ENCODE data around the gene ERAS. TPM values are rescaled to one million over a fixed set of nuclear protein-coding genes. Genes with fewer than 3 reads are reported as not detected.

Gene ERAS
- polyA plus RNA-seq, 2 of the 4 experiments (the other 2 are of a cell fraction): 0.06 TPM; not detected in 1

- TF ChIP-seq, protein P1, sequence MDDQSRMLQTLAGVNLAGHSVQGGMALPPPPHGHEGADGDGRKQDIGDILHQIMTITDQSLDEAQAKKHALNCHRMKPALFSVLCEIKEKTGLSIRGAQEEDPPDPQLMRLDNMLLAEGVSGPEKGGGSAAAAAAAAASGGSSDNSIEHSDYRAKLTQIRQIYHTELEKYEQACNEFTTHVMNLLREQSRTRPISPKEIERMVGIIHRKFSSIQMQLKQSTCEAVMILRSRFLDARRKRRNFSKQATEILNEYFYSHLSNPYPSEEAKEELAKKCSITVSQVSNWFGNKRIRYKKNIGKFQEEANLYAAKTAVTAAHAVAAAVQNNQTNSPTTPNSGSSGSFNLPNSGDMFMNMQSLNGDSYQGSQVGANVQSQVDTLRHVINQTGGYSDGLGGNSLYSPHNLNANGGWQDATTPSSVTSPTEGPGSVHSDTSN (IDR thresholded peaks at IDR 0.05): no peak
- TF ChIP-seq SREBF2 (IDR thresholded peaks at IDR 0.05) (no peak), MYC (IDR thresholded peaks at IDR 0.05; ENCODE audit: borderline replicate concordance, low read length) (no peak), ZSCAN20 (CRISPR knock-in tag; IDR thresholded peaks at IDR 0.05) (no peak), FOXS1 (CRISPR knock-in tag; IDR thresholded peaks at IDR 0.05) (no peak), GATA3 (IDR thresholded peaks at IDR 0.05; ENCODE audit: borderline replicate concordance) (no peak)
These were observed 43.5 kb upstream of the ERAS start (continued) for GRCh38 chrX:48782795-48783194.

DNA sequence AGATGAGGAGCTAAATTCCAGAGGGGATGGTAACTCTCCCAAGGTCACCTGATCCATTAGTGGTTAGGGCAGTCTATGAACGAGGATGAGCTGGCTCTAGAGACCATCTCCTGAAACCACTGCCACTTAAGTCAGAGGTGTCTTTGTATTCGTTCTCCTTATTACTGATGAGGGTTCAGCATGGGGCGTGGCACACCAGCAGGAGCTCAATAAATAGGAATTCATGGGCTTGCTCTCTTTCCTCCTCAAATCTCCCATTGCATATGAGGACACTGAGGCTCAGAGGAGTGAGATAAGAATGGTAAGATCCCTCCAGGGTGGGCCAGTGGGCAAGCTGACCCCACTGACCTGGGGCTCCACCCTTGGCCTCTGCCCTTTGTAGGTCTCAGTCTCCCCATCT lies 41.6 kb upstream of the ERAS start:
- Histone ChIP-seq H3K4me1 (no peaks in the 10 kb centered on the region), H3K4me3 (no peak overlapping the region), H3K4me2 (no peak overlapping the region), H3K9me3 (no peaks in the 10 kb centered on the region), H3K27ac (no peak overlapping the region)
- no peak for DNase-seq (ENCODE audit: low read depth in 1 of 2, low spot score in 1 of 2)
- 6% methylated on average over 3 of the region's 3 CpGs for WGBS (ENCODE audit: missing lambda C conversion rate)
- no peak for ATAC-seq
- TF ChIP-seq HOXB5 (CRISPR knock-in tag; IDR thresholded peaks at IDR 0.05): no peak
- CTCF ChIA-PET: interaction anchor here (1.7 kb wide), 1 partner anchor 33 kb away, joined by 5 read pairs; no protein-coding TSS in a partner anchor
- POLR2A ChIA-PET: no interaction called here
- FAIRE-seq: no peak

GRCh38 chrX:48785186-48785539 lies 41.1 kb upstream of the ERAS start:
- 93% methylated on average over 1 of the region's 1 CpG for WGBS (ENCODE audit: missing lambda C conversion rate)
- peak; percentile 76 for FAIRE-seq
- ChIA-PET POLR2A (no interaction called here), CTCF (no interaction called here)
- H3K4me3 ChIP-seq: no peak overlapping the region
- TF ChIP-seq HDAC2 (IDR thresholded peaks at IDR 0.05): no peak
- TF ChIP-seq CBX8 (IDR thresholded peaks at IDR 0.05): no peak
- no peak for TF ChIP-seq PHF8 (IDR thresholded peaks at IDR 0.05; ENCODE audit: borderline replicate concordance, low read depth)
- no peak for TF ChIP-seq TP53 (CRISPR knock-in tag; IDR thresholded peaks at IDR 0.05)
- no peak for TF ChIP-seq HOXA7 (CRISPR knock-in tag; IDR thresholded peaks at IDR 0.05)
- no peak for TF ChIP-seq TFCP2L1 (CRISPR knock-in tag; IDR thresholded peaks at IDR 0.05)
- no peak for TF ChIP-seq MAX (IDR thresholded peaks at IDR 0.05)
- TF ChIP-seq KDM5A (IDR thresholded peaks at IDR 0.05): no peak
- TF ChIP-seq SMC3 (IDR thresholded peaks at IDR 0.05): no peak
- TF ChIP-seq MAFK (IDR thresholded peaks at IDR 0.05; ENCODE audit: partially characterized antibody): no peak
- TF ChIP-seq JUNB (IDR thresholded peaks at IDR 0.05): no peak
- TF ChIP-seq, protein P2, sequence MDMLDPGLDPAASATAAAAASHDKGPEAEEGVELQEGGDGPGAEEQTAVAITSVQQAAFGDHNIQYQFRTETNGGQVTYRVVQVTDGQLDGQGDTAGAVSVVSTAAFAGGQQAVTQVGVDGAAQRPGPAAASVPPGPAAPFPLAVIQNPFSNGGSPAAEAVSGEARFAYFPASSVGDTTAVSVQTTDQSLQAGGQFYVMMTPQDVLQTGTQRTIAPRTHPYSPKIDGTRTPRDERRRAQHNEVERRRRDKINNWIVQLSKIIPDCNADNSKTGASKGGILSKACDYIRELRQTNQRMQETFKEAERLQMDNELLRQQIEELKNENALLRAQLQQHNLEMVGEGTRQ (IDR thresholded peaks at IDR 0.05): no peak
- TF ChIP-seq RNF2 (IDR thresholded peaks at IDR 0.05; ENCODE audit: borderline replicate concordance, low read depth): no peak
- no peak for TF ChIP-seq MYC (IDR thresholded peaks at IDR 0.05; ENCODE audit: borderline replicate concordance, low read length)
- no peak for TF ChIP-seq POLR2AphosphoS2 (conservative IDR thresholded peaks at IDR 0.05; ENCODE audit: low read length)
- TF ChIP-seq REST (IDR thresholded peaks at IDR 0.05): no peak
- no peak for TF ChIP-seq CBX2 (IDR thresholded peaks at IDR 0.05; ENCODE audit: borderline replicate concordance, low read depth)
- TF ChIP-seq, protein P3, sequence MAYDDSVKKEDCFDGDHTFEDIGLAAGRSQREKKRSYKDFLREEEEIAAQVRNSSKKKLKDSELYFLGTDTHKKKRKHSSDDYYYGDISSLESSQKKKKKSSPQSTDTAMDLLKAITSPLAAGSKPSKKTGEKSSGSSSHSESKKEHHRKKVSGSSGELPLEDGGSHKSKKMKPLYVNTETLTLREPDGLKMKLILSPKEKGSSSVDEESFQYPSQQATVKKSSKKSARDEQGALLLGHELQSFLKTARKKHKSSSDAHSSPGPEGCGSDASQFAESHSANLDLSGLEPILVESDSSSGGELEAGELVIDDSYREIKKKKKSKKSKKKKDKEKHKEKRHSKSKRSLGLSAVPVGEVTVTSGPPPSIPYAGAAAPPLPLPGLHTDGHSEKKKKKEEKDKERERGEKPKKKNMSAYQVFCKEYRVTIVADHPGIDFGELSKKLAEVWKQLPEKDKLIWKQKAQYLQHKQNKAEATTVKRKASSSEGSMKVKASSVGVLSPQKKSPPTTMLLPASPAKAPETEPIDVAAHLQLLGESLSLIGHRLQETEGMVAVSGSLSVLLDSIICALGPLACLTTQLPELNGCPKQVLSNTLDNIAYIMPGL (CRISPR knock-in tag; IDR thresholded peaks at IDR 0.05; ENCODE audit: borderline replicate concordance): no peak
- no peak for ATAC-seq
- H3K27ac ChIP-seq: no peak overlapping the region
- no peak overlapping the region for H3K4me2 ChIP-seq
- no peaks in the 10 kb centered on the region for H3K9me3 ChIP-seq
- H3K4me1 ChIP-seq: no peaks in the 10 kb centered on the region
- DNase-seq (ENCODE audit: low read depth in 1 of 2, low spot score in 1 of 2): no peak
